HepG2 (cell line): Measurements from ENCODE around the gene SLC17A9. TPM values are rescaled to one million over a fixed set of nuclear protein-coding genes. Genes with fewer than 3 reads are reported as not detected.

Experiments
- AHDC1 ChIP-seq: sonication (generic); formaldehyde crosslinking; IDR thresholded peaks from 2 replicates; pipeline ENCODE4 v1.5.1; 2020; ENCODE audit warnings: mild to moderate bottlenecking, missing genetic modification reagents, borderline replicate concordance
- ATF5 ChIP-seq: sonication (generic); formaldehyde crosslinking; IDR thresholded peaks from 2 replicates; pipeline ENCODE4 v1.4.0; 2020; ENCODE audit warnings: mild to moderate bottlenecking, low read depth, missing genetic modification reagents
- ATRX ChIP-seq: sonication (generic); formaldehyde crosslinking; IDR thresholded peaks from 2 replicates; pipeline ENCODE4 v1.4.0; 2020; ENCODE audit warnings: missing genetic modification reagents, borderline replicate concordance
- CSRNP2 ChIP-seq: sonication (generic); formaldehyde crosslinking; conservative IDR thresholded peaks from 2 replicates; pipeline ENCODE4 v1.8.0; 2022; ENCODE audit warnings: low read depth, missing genetic modification reagents
- CTCF ChIP-seq: sonication (generic); formaldehyde crosslinking; IDR thresholded peaks from 2 replicates; pipeline ENCODE4 v1.5.0; 2020; ENCODE audit warnings: mild to moderate bottlenecking, missing genetic modification reagents, moderate library complexity
- GATAD1 ChIP-seq: IDR thresholded peaks from 2 replicates; pipeline ENCODE4 v1.6.1; 2016; ENCODE audit warnings: missing genetic modification reagents, missing compliant biosample characterization
- HNRNPL ChIP-seq: fragments of 200-400 bp; formaldehyde crosslinking; IDR thresholded peaks from 2 replicates; pipeline ENCODE4 v1.6.1; 2017; ENCODE audit warnings: mild to moderate bottlenecking, low read depth, low read length
- JDP2 ChIP-seq: sonication (generic); formaldehyde crosslinking; IDR thresholded peaks from 2 replicates; pipeline ENCODE4 v1.8.1; 2022; ENCODE audit warnings: missing genetic modification reagents, borderline replicate concordance
- MAFF ChIP-seq: IDR thresholded peaks from 2 replicates; pipeline ENCODE4 v1.6.1; 2011; ENCODE audit warnings: low read depth, low read length, improper control_type of control experiment
- TCF7L2 ChIP-seq: IDR thresholded peaks from 2 replicates; pipeline ENCODE4 v1.6.1; 2011; ENCODE audit warnings: mild to moderate bottlenecking, low read depth, low read length, moderate library complexity
- WIZ ChIP-seq: sonication (generic); formaldehyde crosslinking; IDR thresholded peaks from 2 replicates; pipeline ENCODE4 v1.5.1; 2020; ENCODE audit warnings: mild to moderate bottlenecking, missing genetic modification reagents
- ZNF260 ChIP-seq: sonication (generic); formaldehyde crosslinking; IDR thresholded peaks from 2 replicates; pipeline ENCODE4 v1.4.0; 2020; ENCODE audit warnings: missing genetic modification reagents, low read depth, mild to moderate bottlenecking, borderline replicate concordance
- ZNF335 ChIP-seq: sonication (generic); formaldehyde crosslinking; IDR thresholded peaks from 2 replicates; pipeline ENCODE4 v1.4.0; 2020; ENCODE audit warnings: missing genetic modification reagents
- ZNF468 ChIP-seq: sonication (generic); formaldehyde crosslinking; IDR thresholded peaks from 2 replicates; pipeline ENCODE4 v1.8.0; 2022; ENCODE audit warnings: mild to moderate bottlenecking, moderate library complexity, missing genetic modification reagents
- ZNF615 ChIP-seq: sonication (generic); formaldehyde crosslinking; IDR thresholded peaks from 2 replicates; pipeline ENCODE4 v1.5.0; 2020; ENCODE audit warnings: mild to moderate bottlenecking, missing genetic modification reagents, borderline replicate concordance
- ZNF781 ChIP-seq: sonication (generic); formaldehyde crosslinking; IDR thresholded peaks from 2 replicates; pipeline ENCODE4 v1.5.1; 2020; ENCODE audit warnings: borderline replicate concordance, mild to moderate bottlenecking, missing genetic modification reagents; ENCODE audit errors: not compliant biosample characterization
- polyA plus RNA-seq, 8 experiments: library from polyadenylated mRNA; depleted of rRNA in 3 of 8; stranded (reverse) in 7 of 8; unstranded in 1 of 8; fragments of >200 nt; fragmentation: Illumina TruSeq in 4 of 8; extraction: Trizol in 4 of 8; gene quantifications; 2 replicates each; pipeline versions ENCODE4 v1.2.1 to v1.2.3, GENCODE V29; 2011 to 2016; ENCODE audit warnings: low read depth in 4 of 8, missing spikeins in 1 of 8, mixed read lengths in 1 of 8; ENCODE audit not compliant: insufficient read depth in 1 of 8
- total RNA-seq, 5 experiments: library from RNA; depleted of rRNA; stranded (reverse); fragments of >200 nt; fragmentation: Illumina TruSeq; extraction: Trizol; gene quantifications; 2 replicates each; pipeline ENCODE4 v1.2.3, GENCODE V29; 2016; ENCODE audit warnings: low read depth in 1 of 5
- TF ChIP-seq, protein P1 (sequence below): IDR thresholded peaks from 2 replicates; pipeline ENCODE4 v1.6.1; 2016

The SLC17A9 gene
- total and polyA plus RNA-seq, 2 of the 13 experiments (the other 11 are each of a cell fraction or from before 2014, with no cell fraction given): 110 to 191 TPM

DNA sequence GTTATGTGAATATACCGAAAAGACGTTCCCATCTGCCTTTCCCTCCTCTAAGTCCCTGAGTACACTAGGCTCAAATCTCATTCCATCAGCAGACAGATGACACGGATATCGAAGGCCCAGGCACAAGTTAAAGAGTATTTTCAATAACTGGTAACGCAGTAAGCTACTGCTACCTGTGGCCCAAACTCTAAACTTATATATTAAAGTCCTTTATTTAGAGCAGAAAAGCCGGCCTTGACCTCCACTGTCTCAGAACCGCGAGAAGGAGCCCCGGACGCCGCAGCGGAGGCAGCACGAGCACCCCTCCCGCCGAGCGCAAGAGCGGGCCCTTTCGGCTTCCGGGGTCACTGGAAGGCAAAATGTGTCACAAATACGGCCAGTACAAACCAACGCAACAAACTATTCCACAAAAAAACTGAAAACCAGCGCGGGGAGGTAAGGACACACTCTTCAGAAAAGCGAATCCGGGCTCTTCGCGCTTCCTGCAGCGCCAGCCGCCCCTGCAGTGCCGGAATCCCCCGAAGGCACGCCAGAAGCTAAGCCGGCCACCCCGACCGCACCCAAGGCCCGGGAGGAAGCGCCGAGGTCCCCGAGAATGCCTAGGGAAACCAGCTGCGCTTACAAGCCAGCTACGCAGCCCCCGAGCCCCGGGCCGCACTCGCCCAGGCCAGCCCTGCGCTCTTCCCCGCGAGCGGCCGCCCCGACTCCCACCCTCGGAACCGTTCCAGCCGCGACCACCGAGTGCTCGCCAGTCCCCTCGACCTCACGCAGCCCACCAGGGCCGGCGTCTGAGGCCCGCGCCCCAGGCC, 26.9 kb upstream of the SLC17A9 start (continued):
- TF ChIP-seq CSRNP2 (CRISPR knock-in tag) (no peak), ZNF781 (peak; percentile 16), CTCF (CRISPR knock-in tag) (0 out of 2 replicates have a peak, but pooled peaks have one; percentile 10), ATRX (CRISPR knock-in tag) (no peak), AHDC1 (CRISPR knock-in tag) (0 out of 2 replicates have a peak, but pooled peaks have one; percentile 13), JDP2 (CRISPR knock-in tag) (no peak; the same call in 1 of the 2 replicates), GATAD1 (peak; percentile 25; the same call in 1 of the 2 replicates), ATF5 (CRISPR knock-in tag) (no peak; the same call in 1 of the 2 replicates), ZNF260 (CRISPR knock-in tag) (no peak), ZNF335 (CRISPR knock-in tag) (0 out of 2 replicates have a peak, but pooled peaks have one; percentile 8), ZNF468 (CRISPR knock-in tag) (0 out of 2 replicates have a peak, but pooled peaks have one; percentile 46), ZNF615 (CRISPR knock-in tag) (peak; percentile 78; the same call in 1 of the 2 replicates), MAFF (no peak), HNRNPL (peak; percentile 70; the same call in 1 of the 2 replicates), TCF7L2 (no peak), WIZ (CRISPR knock-in tag) (peak; percentile 46; the same call in 1 of the 2 replicates)
- TF ChIP-seq, protein P1, sequence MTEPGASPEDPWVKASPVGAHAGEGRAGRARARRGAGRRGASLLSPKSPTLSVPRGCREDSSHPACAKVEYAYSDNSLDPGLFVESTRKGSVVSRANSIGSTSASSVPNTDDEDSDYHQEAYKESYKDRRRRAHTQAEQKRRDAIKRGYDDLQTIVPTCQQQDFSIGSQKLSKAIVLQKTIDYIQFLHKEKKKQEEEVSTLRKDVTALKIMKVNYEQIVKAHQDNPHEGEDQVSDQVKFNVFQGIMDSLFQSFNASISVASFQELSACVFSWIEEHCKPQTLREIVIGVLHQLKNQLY (CRISPR knock-in tag): no peak
